GM19467 (cell line): Measurements from ENCODE around the gene NDRG2.
"Not testable (repeated sequence)": the region's sequence is repeated elsewhere in the genome, so short reads cannot be mapped to it uniquely, and the experiment has no call there.

ENCODE experiments used
- ATAC-seq: cut with Tn5 transposase; IDR thresholded peaks from one replicate; pipeline ENCODE4 v1.9.1; 2021; ENCODE audit warnings: mild to moderate bottlenecking, moderate library complexity; ENCODE audit not compliant: unreplicated experiment

The NDRG2 gene

GRCh38 chr14:21016413-21017190 is 8.3 kb downstream of the NDRG2 start:
- no peak for ATAC-seq

- ATAC-seq = no peak
Observed at GRCh38 chr14:21015312-21015711, 9.5 kb downstream of the NDRG2 start.

- ATAC-seq = no peak
Observed at GRCh38 chr14:21014761-21015190, 10.1 kb downstream of the NDRG2 start.

- no peak for ATAC-seq
Observed at GRCh38 chr14:21011136-21011535, 13.7 kb downstream of the NDRG2 start.

- ATAC-seq = not testable (repeated sequence)
Observed at GRCh38 chr14:21009721-21010120, 15.1 kb downstream of the NDRG2 start.

GRCh38 chr14:21003788-21004346 is 21.0 kb downstream of the NDRG2 start:
- no peak for ATAC-seq

GRCh38 chr14:21001218-21001617 is 23.6 kb downstream of the NDRG2 start:
- ATAC-seq = no peak

- no peak for ATAC-seq
Observed at GRCh38 chr14:20999591-20999990, 25.3 kb downstream of the NDRG2 start.

- no peak for ATAC-seq
Observed at GRCh38 chr14:20998674-20999366, 26.0 kb downstream of the NDRG2 start, which contains the start of gene SLC39A2. SLC39A2 (plus strand) TSS chr14:20999293; CDS start chr14:20999447, 154 bp downstream.

- ATAC-seq = no peak
Observed at GRCh38 chr14:20998139-20998538, 26.7 kb downstream of the NDRG2 start.

GRCh38 chr14:20997564-20997963 is 27.3 kb downstream of the NDRG2 start:
- ATAC-seq = no peak

- no peak for ATAC-seq
Observed at GRCh38 chr14:20997115-20997514, 27.7 kb downstream of the NDRG2 start.

- no peak for ATAC-seq
Observed at GRCh38 chr14:20996521-20996920, 28.3 kb downstream of the NDRG2 start.

GRCh38 chr14:20989787-20990600 is 34.9 kb downstream of the NDRG2 start, which contains the start of gene METTL17:
METTL17 (plus strand) TSS chr14:20989980; CDS start chr14:20990003, 23 bp downstream.
- ATAC-seq = peak; percentile 95

GRCh38 chr14:20989471-20989786 is 35.4 kb downstream of the NDRG2 start:
- ATAC-seq = no peak

GRCh38 chr14:20988717-20989470 is 36.0 kb downstream of the NDRG2 start:
- ATAC-seq = no peak

GRCh38 chr14:20986811-20987210 is 38.0 kb downstream of the NDRG2 start:
- no peak for ATAC-seq

- not testable (repeated sequence) for ATAC-seq
Observed at GRCh38 chr14:20985650-20986049, 39.2 kb downstream of the NDRG2 start.

GRCh38 chr14:20982646-20983369 is 42.1 kb downstream of the NDRG2 start:
- no peak for ATAC-seq

GRCh38 chr14:20980906-20981305 is 44.0 kb downstream of the NDRG2 start:
- ATAC-seq = no peak
